AG20443 (cell line): Measurements from ENCODE around the gene POR.

Experiments used
- DNase-seq: peaks from one replicate; pipeline ENCODE4 v3.0.0; 2012; ENCODE audit warnings: low spot score, mixed read lengths

The POR gene

DNA sequence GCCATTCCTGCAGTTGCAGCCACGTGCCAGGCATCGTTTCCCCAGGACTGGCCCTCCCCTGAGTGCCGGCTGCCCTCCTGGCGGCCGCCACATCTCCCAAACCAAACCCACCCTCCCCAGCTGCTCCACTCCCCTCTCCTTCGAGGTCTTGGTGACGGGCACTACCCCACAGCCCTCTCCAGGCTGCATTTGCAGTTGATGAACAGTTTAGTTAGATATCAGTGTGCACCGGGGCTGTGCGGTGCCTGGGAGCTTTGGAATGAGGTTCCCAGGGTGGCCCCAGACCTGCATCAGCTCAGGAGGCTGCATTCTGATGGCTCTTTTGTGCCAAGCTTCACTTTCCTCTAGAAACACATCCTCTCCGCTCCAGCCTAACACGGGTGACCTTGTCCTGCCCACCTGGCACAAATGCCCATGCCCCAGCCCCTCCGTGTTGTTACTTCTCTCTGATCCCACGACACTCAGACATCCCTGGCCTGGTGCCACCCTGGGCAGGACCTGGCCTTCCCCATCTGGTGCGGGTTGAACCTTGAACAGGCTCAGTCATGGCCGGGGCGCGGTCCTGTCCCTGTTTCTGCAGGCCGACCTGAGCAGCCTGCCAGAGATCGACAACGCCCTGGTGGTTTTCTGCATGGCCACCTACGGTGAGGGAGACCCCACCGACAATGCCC, 64.9 kb downstream of the POR start:
- DNase-seq, result no peak

DNA sequence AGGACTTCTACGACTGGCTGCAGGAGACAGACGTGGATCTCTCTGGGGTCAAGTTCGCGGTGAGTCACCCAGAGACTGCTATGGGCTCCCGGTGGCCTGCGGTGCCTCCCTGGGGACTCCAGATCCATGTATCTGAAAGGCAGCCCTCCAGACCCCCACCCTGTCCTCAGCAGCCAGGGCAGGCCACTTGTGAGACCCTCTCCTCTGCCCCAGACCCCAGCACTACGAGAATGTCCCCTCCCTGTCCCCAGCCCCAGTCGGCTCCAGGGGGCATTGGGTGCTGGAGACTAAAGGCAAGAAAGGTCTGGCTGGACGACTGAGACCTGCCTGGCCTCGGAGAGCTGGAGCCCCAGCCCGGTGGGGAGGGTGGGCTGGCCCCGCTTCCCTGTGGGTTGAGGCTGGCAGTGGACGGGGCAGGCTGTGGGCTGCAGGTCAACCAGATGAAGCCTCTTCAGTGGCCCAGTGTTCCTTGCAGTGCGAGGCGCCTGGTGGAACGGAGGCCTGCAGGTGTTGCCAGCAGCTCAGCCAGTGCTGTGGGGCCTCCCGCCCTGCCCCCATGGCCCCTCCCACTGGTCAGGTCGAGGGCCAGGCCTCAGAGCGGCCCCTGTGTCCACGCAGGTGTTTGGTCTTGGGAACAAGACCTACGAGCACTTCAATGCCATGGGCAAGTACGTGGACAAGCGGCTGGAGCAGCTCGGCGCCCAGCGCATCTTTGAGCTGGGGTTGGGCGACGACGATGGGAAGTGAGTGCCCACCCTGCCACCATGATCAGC, 65.7 kb downstream of the POR start:
- DNase-seq, result no peak

DNA sequence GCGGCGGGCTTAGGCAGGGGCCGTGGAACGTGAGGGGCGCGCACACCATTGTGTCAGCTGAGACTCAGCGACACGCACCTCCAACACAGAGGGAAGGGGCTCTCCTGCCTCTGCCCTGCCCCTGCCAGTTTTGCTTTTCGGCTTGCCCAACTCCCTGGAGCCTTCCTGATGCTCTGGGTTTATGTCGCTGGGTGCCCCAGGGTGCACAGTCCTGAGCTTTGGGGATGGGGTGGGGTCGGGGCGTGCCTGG, 66.2 kb downstream of the POR start:
- no peak for DNase-seq

DNA sequence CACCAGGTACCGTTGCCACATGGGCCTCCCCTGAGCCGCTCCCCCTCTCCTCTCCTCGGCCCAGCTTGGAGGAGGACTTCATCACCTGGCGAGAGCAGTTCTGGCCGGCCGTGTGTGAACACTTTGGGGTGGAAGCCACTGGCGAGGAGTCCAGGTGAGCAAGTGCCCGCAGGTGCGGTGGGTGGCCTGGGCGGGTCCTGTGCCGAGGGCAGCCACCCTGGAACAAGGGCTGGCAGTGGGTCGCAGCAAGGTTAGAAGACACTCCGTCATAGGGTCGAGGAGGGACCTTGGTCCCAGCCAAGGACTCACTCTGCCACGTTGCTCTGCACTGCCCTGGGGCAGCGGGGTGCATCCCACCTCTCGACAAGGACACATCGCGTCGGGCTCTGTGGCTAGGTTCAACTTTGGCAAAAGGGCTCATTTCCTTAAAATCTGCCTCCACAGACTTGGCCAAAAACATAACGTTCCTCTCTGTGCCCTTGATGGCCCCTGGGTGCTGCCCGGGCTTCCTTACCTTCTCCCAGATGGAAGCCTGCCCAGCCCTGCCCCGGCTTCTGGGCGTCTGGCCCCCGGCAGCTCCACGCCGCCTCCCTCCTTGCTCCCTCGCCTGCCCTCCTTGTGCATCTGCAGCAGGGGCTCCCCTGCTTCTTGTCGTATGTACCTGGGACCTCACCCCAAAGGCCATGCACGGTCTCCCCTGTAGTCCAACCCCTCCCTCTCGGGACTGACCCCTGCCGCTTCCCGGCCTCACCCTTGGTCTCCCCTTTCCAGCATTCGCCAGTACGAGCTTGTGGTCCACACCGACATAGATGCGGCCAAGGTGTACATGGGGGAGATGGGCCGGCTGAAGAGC, 66.7 kb downstream of the POR start:
- DNase-seq, result no peak

DNA sequence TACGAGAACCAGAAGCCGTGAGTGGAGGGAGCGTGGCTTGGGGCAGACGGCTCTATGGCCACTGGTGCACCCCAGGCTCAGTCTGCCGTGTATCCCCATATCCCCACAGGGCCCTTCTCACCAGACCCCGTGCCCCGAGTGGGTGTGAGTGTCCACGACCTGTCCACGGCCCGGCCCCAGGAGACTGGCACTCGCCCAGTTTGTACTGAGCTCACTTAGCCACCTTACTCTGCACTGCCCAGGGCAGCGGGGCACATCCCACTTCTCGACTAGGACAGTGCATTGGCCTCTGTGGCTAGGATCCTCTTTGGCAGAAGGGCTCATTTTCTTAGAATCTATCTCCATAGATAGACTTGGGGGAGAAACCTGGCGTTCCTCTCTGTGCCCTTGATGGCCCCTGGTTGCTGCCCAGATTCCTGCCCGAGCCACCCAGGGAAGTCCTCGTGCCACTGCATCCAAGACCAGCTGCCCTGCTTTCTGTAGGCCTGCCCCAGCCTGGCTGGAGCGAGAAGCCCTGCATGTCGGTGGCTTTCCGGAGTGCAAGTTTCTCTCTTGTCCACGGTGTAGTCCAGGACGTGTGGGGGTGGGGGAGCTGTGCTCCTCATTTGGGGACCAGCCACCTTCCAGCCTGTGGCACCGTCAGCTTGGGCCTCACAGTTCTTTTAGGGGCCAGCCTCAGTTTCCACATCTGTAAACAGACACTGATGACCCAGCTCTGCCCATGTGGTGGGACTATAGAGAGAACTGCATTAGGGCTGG, 67.5 kb downstream of the POR start:
- DNase-seq, result no peak

DNA sequence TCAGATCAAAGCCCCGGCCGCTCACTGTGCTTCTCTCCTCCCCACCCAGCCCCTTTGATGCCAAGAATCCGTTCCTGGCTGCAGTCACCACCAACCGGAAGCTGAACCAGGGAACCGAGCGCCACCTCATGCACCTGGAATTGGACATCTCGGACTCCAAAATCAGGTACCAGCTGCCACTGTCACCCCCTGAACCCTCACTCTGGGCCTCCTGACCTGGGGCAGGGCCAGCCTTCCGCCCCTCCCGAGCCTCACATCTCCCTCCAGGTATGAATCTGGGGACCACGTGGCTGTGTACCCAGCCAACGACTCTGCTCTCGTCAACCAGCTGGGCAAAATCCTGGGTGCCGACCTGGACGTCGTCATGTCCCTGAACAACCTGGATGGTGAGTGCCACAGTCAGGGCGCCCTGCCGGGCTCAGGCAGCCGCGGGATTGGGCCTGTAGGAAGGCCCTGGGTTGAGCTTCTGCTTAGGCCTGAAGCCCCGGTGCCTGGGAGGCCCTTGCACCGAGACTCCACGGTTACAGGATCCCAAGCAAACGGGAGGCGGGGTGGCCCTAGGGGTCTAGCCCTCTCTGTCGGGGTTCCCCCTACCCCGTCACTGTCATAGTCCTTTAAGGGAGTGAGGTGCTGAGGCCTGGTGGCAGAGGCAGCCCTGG, 68.6 kb downstream of the POR start:
- no peak for DNase-seq

DNA sequence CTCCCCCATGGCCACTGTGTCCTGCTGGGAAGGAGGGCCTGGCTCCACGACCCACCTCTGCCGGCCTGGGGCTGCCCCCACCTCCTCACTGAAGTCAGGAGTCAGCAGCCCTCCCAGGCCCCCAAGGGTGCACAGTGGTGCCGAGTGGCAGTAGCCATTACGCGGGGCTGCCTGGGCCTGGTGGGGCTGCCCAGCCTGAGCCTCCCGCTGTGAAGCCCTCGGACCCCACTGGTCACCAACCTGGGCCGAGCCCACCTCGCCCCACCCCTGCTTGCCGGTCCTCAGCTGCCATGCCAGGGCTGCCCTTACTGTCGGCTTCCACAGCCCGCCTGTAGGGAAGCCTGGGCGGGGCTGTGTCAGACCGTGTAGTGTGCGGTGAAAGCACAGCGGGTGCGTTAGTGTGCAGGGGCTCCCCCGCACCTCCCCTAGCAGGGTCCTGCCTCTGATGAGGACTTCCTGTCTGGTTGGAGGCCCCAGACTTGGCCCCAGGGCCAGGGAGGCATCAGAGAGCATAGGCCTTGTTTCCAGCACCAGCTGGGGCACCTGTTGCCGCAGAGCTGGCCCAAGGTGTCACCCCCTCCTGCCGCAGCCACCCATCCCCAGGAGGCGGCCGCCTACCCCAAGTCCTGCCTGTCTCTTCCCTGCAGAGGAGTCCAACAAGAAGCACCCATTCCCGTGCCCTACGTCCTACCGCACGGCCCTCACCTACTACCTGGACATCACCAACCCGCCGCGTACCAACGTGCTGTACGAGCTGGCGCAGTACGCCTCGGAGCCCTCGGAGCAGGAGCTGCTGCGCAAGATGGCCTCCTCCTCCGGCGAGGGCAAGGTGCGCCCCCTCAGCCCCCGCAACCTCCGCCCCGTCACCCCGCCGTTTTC, 69.4 kb downstream of the POR start:
- no peak for DNase-seq

DNA sequence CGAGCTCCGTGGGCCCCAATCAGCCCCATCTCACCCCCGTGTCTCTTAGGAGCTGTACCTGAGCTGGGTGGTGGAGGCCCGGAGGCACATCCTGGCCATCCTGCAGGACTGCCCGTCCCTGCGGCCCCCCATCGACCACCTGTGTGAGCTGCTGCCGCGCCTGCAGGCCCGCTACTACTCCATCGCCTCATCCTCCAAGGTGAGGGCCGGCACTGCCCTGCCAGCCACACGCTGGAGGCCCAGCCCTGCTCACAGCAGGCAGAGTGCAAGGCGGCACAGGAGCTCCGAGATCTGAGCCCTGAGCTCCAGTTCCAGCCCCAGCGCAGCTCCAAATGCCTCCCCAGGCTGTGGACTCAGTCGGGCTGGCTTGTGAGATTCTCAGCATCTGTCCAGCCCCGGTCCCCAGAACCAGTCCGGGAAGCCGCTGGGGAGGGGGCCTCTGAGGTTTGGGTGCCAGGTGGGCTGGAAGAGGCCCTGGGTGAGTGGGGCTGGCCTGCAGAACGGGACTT, 70.1 kb downstream of the POR start:
- DNase-seq, result no peak

DNA sequence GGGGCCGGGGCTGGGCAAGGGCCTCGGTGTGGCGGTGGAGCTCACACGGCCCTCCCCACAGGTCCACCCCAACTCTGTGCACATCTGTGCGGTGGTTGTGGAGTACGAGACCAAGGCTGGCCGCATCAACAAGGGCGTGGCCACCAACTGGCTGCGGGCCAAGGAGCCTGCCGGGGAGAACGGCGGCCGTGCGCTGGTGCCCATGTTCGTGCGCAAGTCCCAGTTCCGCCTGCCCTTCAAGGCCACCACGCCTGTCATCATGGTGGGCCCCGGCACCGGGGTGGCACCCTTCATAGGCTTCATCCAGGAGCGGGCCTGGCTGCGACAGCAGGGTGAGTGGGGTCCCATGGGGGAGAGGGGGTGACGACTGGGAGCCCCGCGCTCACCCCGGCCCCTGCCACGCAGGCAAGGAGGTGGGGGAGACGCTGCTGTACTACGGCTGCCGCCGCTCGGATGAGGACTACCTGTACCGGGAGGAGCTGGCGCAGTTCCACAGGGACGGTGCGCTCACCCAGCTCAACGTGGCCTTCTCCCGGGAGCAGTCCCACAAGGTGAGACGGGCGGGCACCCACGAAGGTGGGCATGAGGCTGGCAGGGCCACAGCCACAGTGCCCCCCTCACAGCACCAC, 70.7 kb downstream of the POR start:
- DNase-seq, result no peak

DNA sequence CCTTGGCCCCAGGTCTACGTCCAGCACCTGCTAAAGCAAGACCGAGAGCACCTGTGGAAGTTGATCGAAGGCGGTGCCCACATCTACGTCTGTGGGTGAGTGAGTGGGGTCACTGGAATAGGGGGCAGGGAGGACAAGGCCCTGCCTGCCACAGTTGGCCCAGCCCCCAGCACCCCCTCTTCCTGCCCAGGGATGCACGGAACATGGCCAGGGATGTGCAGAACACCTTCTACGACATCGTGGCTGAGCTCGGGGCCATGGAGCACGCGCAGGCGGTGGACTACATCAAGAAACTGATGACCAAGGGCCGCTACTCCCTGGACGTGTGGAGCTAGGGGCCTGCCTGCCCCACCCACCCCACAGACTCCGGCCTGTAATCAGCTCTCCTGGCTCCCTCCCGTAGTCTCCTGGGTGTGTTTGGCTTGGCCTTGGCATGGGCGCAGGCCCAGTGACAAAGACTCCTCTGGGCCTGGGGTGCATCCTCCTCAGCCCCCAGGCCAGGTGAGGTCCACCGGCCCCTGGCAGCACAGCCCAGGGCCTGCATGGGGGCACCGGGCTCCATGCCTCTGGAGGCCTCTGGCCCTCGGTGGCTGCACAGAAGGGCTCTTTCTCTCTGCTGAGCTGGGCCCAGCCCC, 71.3 kb downstream of the POR start:
- DNase-seq, result no peak

DNA sequence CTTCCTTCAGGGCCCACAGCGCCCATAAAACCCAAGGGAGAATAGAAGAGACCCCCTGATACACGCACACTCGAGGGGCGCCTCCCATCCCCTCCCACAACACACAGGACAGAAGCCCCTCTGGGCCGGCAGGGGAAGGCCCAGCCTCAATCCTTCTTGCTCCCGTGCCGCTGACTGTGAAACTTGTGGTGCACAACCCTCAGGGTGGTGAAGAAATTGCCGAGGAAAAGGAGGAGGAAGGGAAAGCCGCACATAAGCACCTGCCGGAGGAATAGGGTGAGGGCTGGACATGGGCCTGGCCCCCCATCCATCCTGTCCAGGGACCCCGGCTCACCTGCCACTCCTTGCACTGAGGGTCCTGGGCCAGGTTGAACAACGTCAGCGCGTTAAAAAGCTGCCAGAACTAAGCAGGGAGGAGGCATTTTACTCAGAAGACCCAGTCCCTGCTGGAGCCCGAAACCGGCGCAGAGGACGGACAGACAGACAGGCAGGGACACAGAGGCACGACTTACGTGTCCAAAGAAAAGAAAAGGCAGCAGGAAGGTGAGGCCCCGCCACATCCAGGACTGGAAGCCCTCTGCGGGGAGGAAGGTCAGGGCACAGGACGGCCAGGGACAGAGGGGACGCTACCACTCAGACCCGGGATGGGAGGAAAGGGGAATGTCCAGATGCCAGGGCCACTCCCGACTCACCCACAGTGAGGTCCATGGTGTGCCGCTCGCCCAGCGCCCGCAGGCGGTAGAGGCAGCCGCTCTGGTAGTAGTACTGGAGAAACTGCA, 72.3 kb downstream of the POR start:
- DNase-seq, result no peak

DNA sequence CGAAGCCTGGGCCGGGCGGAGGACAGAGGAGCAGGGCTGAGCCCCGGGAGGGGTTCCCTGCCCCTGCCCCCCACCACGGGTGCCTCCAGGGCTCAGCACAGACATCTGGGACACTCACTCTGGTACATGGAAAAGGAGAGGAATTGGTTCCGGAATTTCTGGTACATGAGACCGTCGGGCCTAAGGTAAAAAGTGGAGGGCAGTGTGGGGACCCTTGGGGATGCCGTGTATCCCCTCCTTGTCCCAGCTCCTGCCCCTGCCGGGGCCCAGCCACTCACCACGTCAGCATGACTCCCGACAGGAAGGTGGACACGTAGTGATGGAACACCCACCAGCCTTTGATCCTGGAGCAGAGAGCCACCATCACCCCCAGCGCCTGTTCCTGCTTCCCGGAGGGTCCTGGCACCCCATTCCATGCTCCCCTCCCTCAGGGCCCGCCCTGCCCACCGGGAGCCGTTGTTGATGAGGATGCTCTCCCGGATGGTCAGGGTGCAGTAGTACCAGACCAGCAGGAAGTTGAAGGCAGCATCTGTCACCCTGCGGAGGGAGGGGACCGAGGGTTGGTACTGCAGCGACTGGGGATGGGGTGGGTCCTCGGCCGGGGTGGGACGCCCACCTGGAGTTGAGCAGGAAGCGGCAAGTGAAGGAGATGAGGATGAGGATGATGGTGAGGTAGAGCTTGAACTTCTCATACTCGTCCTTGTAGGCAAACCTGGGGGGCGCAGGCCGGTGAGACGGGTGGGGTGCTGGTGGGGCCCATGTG, 73.0 kb downstream of the POR start:
- no peak for DNase-seq

DNA sequence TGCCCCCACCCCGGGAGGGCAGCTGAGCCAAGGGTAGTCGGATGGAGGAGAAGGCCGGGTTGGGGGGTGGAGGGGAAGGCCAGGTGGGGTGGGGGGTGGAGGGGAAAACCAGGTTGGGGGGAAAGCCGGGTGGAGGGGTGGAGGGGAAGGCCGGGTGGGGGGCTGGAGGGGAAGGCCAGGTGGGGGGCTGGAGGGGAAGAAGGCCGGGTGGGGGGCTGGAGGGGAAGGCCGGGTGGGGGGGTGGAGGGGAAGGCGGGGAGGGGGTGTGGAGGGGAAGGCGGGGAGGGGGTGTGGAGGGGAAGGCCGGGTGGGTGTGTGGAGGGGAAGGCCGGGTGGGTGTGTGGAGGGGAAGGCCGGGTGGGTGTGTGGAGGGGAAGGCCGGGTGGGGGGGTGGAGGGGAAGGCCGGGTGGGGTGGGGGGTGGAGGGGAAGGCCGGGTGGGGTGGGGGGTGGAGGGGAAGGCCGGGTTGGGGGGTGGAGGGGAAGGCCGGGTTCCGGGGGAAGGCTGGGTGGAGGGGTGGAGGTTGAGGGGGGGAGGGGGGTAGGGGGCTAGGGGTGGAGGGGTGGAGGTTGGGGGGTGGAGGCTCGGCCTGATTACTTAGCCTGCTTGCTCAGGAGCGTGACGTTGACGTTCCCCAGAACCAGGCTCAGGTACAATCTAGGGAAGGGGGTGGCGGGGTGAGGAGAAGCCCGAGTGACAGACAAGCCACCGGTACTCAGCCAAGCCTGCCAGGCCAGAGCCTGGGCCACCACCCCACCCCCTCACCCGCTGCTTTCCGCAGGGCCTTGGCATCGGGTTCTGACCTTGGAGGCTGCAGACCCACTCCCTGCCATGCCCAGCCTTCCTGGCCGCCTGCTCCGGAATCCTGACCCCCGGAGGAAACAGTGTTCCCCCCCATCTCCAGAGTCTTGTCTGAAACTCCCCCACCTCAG, 73.9 kb downstream of the POR start:
- no peak for DNase-seq

DNA sequence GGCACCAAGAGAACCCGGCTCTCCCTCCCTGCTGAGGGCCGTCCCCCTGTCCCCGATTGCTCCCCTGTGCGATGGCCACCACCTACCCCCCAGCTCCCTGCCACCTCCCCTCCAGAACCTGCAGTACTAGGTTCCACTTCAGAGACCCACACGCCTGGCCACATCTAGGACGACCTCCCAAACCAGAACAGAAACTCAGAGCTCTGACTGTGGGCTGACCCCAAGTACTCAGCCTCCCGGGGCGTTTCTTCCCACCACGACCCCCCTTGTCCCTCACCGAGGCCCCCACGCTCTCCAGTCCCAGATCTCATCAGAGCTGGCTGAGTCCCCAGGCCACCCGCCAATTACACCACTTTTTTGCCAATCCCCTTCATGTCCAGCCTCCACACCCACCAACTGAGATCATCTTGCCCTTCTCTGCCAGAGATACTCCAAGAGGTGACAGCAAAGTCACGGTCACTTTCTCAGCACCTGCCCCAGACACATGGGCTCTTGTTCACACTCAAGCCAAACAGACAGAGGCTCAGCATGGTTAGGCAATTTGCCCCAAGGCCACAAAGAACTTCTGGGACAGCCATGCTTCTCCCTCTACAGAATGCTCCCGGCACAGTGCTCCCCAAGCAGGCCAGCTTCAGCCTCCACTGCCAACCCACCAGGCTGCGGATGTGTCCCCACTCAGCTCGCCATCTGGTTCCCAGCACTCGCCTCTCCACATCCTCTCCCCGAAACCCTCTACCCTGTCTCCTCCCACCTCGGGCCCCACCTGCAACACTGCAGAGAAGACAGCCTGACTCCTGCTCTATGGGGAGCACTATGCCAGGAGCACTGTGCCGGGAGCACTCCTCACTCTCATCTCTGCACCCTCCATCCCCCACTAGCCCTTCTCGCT, 74.8 kb downstream of the POR start:
- no peak for DNase-seq

DNA sequence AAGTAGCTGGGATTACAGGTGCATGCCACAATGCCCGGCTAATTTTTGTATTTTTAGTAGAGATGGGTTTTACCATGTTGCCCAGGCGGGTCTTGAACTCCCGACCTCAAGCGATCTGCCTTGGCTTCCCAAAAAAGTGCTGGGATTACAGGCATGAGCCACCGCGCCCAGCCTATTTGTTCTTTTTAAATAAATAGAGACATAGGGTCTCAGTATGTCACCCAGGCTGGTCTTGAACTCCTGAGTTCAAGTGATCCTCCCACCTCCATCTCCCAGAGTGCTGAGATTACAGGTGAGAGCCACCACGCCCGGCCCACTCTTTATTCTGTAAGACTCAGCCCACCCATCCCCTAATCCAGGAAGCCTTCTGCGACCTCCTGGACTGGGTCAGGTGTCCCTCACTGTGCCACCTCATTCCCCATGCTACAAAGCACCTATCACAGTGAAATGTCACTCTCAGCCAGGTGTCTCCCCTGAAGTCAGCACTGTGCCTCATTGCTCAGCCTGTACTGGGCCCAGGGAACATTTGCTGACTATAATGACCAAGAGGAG, 76.7 kb downstream of the POR start:
- no peak for DNase-seq
